H1 (cell line): ENCODE data around the gene CDC14B.

ENCODE experiments used
- BACH1 ChIP-seq: IDR thresholded peaks from 2 replicates; pipeline ENCODE4 v1.6.1; 2012; ENCODE audit warnings: low read length, improper control_type of control experiment
- EZH2 ChIP-seq: fragments of 200-600 bp; sonication (generic); IDR thresholded peaks from 2 replicates; pipeline ENCODE4 v1.7.1; 2012; ENCODE audit warnings: low read depth, mild to moderate bottlenecking, moderate library complexity, low read length, inconsistent platforms; ENCODE audit not compliant: severe bottlenecking
- HDAC2 ChIP-seq, 2 experiments: fragments of 300-600 bp in 1 of 2; sonication (generic) in 1 of 2; IDR thresholded peaks; 2 replicates each; pipeline ENCODE4 v1.6.1; 2011 to 2012; ENCODE audit warnings: low read depth in 2 of 2, low read length in 2 of 2, mild to moderate bottlenecking in 2 of 2, moderate library complexity in 2 of 2, borderline replicate concordance in 1 of 2, inconsistent platforms in 1 of 2
- NANOG ChIP-seq: IDR thresholded peaks from 2 replicates; pipeline ENCODE4 v1.6.1; 2011; ENCODE audit warnings: low read length, low read depth, mild to moderate bottlenecking, inconsistent platforms; ENCODE audit not compliant: insufficient read depth, poor library complexity, severe bottlenecking
- NRF1 ChIP-seq: IDR thresholded peaks from 2 replicates; pipeline ENCODE4 v1.6.1; 2011; ENCODE audit warnings: mild to moderate bottlenecking, low read depth, low read length, improper control_type of control experiment
- PHF8 ChIP-seq: fragments of 200-600 bp; sonication (generic); conservative IDR thresholded peaks from 2 replicates; pipeline ENCODE4 v1.7.1; 2012; ENCODE audit warnings: low read depth, mild to moderate bottlenecking, inconsistent platforms, low read length, moderate library complexity
- POLR2A ChIP-seq, 2 experiments: IDR thresholded peaks; 1 replicate in 1 of 2; 2 replicates in 1 of 2; pipeline ENCODE4 v1.6.1; 2011; ENCODE audit warnings: low read depth in 2 of 2, low read length in 2 of 2, mild to moderate bottlenecking in 2 of 2; ENCODE audit errors: control extremely low read depth in 1 of 2
- POLR2AphosphoS5 ChIP-seq: IDR thresholded peaks from 2 replicates; pipeline ENCODE4 v1.6.1; 2011; ENCODE audit warnings: low read depth, low read length
- SIN3A ChIP-seq, 2 experiments: IDR thresholded peaks in 1 of 2; conservative IDR thresholded peaks in 1 of 2; 2 replicates each; pipeline ENCODE4 v1.6.1; 2011 to 2012; ENCODE audit warnings: low read length in 2 of 2, improper control_type of control experiment in 1 of 2, low read depth in 1 of 2, mild to moderate bottlenecking in 1 of 2
- SIX5 ChIP-seq: IDR thresholded peaks from 2 replicates; pipeline ENCODE4 v1.6.1; 2011; ENCODE audit warnings: mild to moderate bottlenecking, low read depth, low read length
- SP1 ChIP-seq: IDR thresholded peaks from 2 replicates; pipeline ENCODE4 v1.6.1; 2011; ENCODE audit warnings: low read depth, low read length
- TF ChIP-seq, protein P1 (sequence below), 3 experiments: IDR thresholded peaks; 1 replicate in 2 of 3; 2 replicates in 1 of 3; pipeline versions ENCODE4 v1.5.1 to v1.6.1; 2011; ENCODE audit warnings: low read length in 3 of 3, mild to moderate bottlenecking in 3 of 3, inconsistent platforms in 2 of 3, low read depth in 1 of 3, moderate library complexity in 1 of 3; ENCODE audit not compliant: insufficient read depth in 1 of 3; ENCODE audit errors: control extremely low read depth in 1 of 3
- TF ChIP-seq, protein P2 (sequence below): IDR thresholded peaks from 2 replicates; pipeline ENCODE4 v1.6.1; 2012; ENCODE audit warnings: inconsistent platforms

DNA sequence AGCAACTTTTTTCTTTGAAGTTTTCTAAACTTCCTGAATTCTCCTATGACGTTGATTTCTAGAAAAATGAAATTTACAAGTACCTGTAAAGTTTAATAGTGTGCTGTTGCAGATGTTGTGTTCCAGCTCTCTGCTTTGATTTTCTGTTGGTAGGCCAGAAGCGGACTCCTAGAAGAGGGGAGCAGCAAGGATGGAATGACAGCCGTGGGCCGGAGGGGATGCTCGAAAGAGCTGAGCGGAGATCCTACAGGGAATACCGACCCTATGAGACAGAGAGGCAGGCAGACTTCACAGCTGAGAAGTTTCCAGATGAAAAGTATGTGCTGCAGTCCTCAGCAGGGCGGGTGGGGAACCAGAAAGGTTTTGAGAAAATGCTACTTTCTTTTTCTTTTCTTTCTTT is 161.4 kb downstream of the CDC14B start:
- TF ChIP-seq, protein P1, sequence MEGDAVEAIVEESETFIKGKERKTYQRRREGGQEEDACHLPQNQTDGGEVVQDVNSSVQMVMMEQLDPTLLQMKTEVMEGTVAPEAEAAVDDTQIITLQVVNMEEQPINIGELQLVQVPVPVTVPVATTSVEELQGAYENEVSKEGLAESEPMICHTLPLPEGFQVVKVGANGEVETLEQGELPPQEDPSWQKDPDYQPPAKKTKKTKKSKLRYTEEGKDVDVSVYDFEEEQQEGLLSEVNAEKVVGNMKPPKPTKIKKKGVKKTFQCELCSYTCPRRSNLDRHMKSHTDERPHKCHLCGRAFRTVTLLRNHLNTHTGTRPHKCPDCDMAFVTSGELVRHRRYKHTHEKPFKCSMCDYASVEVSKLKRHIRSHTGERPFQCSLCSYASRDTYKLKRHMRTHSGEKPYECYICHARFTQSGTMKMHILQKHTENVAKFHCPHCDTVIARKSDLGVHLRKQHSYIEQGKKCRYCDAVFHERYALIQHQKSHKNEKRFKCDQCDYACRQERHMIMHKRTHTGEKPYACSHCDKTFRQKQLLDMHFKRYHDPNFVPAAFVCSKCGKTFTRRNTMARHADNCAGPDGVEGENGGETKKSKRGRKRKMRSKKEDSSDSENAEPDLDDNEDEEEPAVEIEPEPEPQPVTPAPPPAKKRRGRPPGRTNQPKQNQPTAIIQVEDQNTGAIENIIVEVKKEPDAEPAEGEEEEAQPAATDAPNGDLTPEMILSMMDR (IDR thresholded peaks at IDR 0.05; ENCODE audit: control extremely low read depth in 1 of 3, insufficient read depth in 1 of 3, low read depth in 1 of 3, low read length in 3 of 3) = no peak
- TF ChIP-seq SP1 (no peak), POLR2AphosphoS5 (no peak), POLR2A (IDR thresholded peaks at IDR 0.05; ENCODE audit: control extremely low read depth in 1 of 2, low read depth in 2 of 2, low read length in 2 of 2) (no peak), SIN3A (conservative IDR thresholded peaks at IDR 0.05 in 1 of 2, IDR thresholded peaks at IDR 0.05 in 1 of 2; ENCODE audit: low read depth in 1 of 2, low read length in 2 of 2) (no peak), EZH2 (no peak), BACH1 (no peak), HDAC2 (IDR thresholded peaks at IDR 0.05; ENCODE audit: borderline replicate concordance in 1 of 2, low read depth in 2 of 2, low read length in 2 of 2) (no peak), NANOG (no peak), PHF8 (no peak), NRF1 (no peak), SIX5 (no peak)
- TF ChIP-seq, protein P2, sequence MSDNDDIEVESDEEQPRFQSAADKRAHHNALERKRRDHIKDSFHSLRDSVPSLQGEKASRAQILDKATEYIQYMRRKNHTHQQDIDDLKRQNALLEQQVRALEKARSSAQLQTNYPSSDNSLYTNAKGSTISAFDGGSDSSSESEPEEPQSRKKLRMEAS = no peak
